Gastrocnemius medialis (tissue), 4 donors: Measurements from ENCODE around the gene LMOD2. TPM values are rescaled to one million over a fixed set of nuclear protein-coding genes. Genes with fewer than 3 reads are reported as not detected.

ENCODE experiments used
- ATAC-seq, 2 donors: fragments of 150-250 bp; one replicate each; pipeline ENCODE4 v1.9.1; 2016
- DNase-seq, 2 donors: peaks; one replicate each; pipeline ENCODE4 v3.0.0-alpha.2; 2019
- H3K27ac ChIP-seq, 4 donors: fragments of 200-600 bp; sonication (generic); 1 replicate in 1 of 4; 2 replicates in 3 of 4; pipeline ENCODE4 v1.5.1; 2016 to 2018; ENCODE audit warnings: mild to moderate bottlenecking in 2 of 4, moderate library complexity in 1 of 4
- H3K27me3 ChIP-seq, 3 donors: fragments of 200-600 bp; sonication (generic) in 2 of 3; 1 replicate in 1 of 3; 2 replicates in 2 of 3; pipeline versions ENCODE4 v1.5.1 to v1.6.0; 2016 to 2019; ENCODE audit warnings: mild to moderate bottlenecking in 1 of 3, moderate library complexity in 1 of 3
- H3K36me3 ChIP-seq, 2 donors: fragments of 200-600 bp; sonication (generic) in 1 of 2; one replicate each; pipeline ENCODE4 v1.5.1; 2017 to 2018
- H3K4me1 ChIP-seq, 2 donors: fragments of 200-600 bp; sonication (generic) in 1 of 2; one replicate each; pipeline ENCODE4 v1.5.1; 2016 to 2017; ENCODE audit warnings: mild to moderate bottlenecking in 2 of 2
- H3K4me3 ChIP-seq, 4 donors: fragments of 200-600 bp; sonication (generic) in 3 of 4; 1 replicate in 1 of 4; 2 replicates in 3 of 4; pipeline ENCODE4 v1.5.1; 2016 to 2019; ENCODE audit warnings: mild to moderate bottlenecking in 2 of 4
- H3K9me3 ChIP-seq, 3 donors: fragments of 200-600 bp; sonication (generic) in 2 of 3; 1 replicate in 1 of 3; 2 replicates in 2 of 3; pipeline ENCODE4 v1.5.1; 2016 to 2019
- CTCF ChIP-seq, 5 experiments: fragments of 450-650 bp in 3 of 5; fragments of 200-600 bp in 2 of 5; sonication (generic) in 2 of 5; IDR thresholded peaks in 4 of 5; conservative IDR thresholded peaks in 1 of 5; 1 replicate in 4 of 5; 2 replicates in 1 of 5; pipeline ENCODE4 v1.5.1; 2016 to 2019; ENCODE audit warnings: antibody characterized with exemption in 5 of 5, mild to moderate bottlenecking in 3 of 5, moderate library complexity in 3 of 5
- POLR2A ChIP-seq, 2 donors: fragments of 450-650 bp; IDR thresholded peaks; one replicate each; pipeline ENCODE4 v1.6.1; 2017; ENCODE audit warnings: antibody characterized with exemption in 2 of 2, mild to moderate bottlenecking in 2 of 2, moderate library complexity in 2 of 2
- in situ Hi-C, 4 donors: fragments of 200-750 bp; cut with MboI; loops; one replicate each; pipeline versions ENCODE4 v1.15.0 to v1.8.0; 2017; ENCODE audit warnings: low sequenced_read_pairs in 4 of 4
- intact Hi-C: fragments of 100-400 bp; cut with DNase I; formaldehyde crosslinking; loops from one replicate; pipeline ENCODE4 v1.15.1; 2023; ENCODE audit warnings: low total_unique reads
- total RNA-seq, 4 donors: library from RNA; depleted of rRNA; stranded (reverse); fragments of >200 nt; gene quantifications; one replicate each; pipeline versions ENCODE4 v1.1.0 to v1.2.3, GENCODE V29; 2016

The LMOD2 gene
- total RNA-seq, 4 donors from 2014 or later, result 150 to 518 (median 314) TPM

- H3K27me3 ChIP-seq, result no peaks in the 10 kb centered on the region
- H3K4me1 ChIP-seq, result peaks cover 31 to 47% of the 10 kb centered on the region in 2 donors
- ATAC-seq (peak in 1 of 2 donors; percentile 26), DNase-seq (no peak)
- H3K27ac ChIP-seq, result peak overlapping the region; percentile 91 to 93 (median 92)
- intact Hi-C loops (no loop called here), in situ Hi-C loops (no loop called here)
- H3K9me3 ChIP-seq, result no peaks in the 10 kb centered on the region
- peak overlapping the region in 1 of 4 donors; percentile 10 for H3K4me3 ChIP-seq
- peaks cover 2 to 6% of the 10 kb centered on the region in 2 donors for H3K36me3 ChIP-seq
- TF ChIP-seq CTCF (IDR thresholded peaks at IDR 0.05 in 4 of 5, conservative IDR thresholded peaks at IDR 0.05 in 1 of 5) (no peak), POLR2A (IDR thresholded peaks at IDR 0.05) (no peak)
Observed at GRCh38 chr7:123612024-123612423, 43.6 kb upstream of the LMOD2 start.

GRCh38 chr7:123615344-123615743 lies 40.3 kb upstream of the LMOD2 start:
- Histone ChIP-seq H3K27ac (peak overlapping the region; percentile 24 to 93 (median 32)), H3K27me3 (no peaks in the 10 kb centered on the region), H3K36me3 (peaks cover 2 to 11% of the 10 kb centered on the region in 2 donors), H3K4me1 (peaks cover 18 to 20% of the 10 kb centered on the region in 2 donors), H3K4me3 (no peak overlapping the region), H3K9me3 (no peaks in the 10 kb centered on the region)
- no peak for ATAC-seq
- intact Hi-C loops (no loop called here), in situ Hi-C loops (no loop called here)
- TF ChIP-seq POLR2A (IDR thresholded peaks at IDR 0.05) (no peak), CTCF (IDR thresholded peaks at IDR 0.05 in 4 of 5, conservative IDR thresholded peaks at IDR 0.05 in 1 of 5) (no peak)
- DNase-seq, result no peak

- no peaks in the 10 kb centered on the region for H3K9me3 ChIP-seq
- H3K4me3 ChIP-seq, result no peak overlapping the region
- peaks cover 12 to 15% of the 10 kb centered on the region in 2 donors for H3K4me1 ChIP-seq
- ATAC-seq, result no peak
- peak overlapping the region in 2 of 4 donors; percentile 24 to 93 for H3K27ac ChIP-seq
- peaks cover 2 to 11% of the 10 kb centered on the region in 2 donors for H3K36me3 ChIP-seq
- in situ Hi-C loops (no loop called here), intact Hi-C loops (no loop called here)
- DNase-seq, result no peak
- no peaks in the 10 kb centered on the region for H3K27me3 ChIP-seq
- TF ChIP-seq POLR2A (IDR thresholded peaks at IDR 0.05), result no peak
- TF ChIP-seq CTCF (IDR thresholded peaks at IDR 0.05 in 4 of 5, conservative IDR thresholded peaks at IDR 0.05 in 1 of 5), result no peak
Observed at GRCh38 chr7:123616223-123616622, 39.4 kb upstream of the LMOD2 start.

- Histone ChIP-seq H3K27ac (peak overlapping the region; percentile 82 to 93 (median 90)), H3K27me3 (no peaks in the 10 kb centered on the region), H3K36me3 (peaks cover 2 to 4% of the 10 kb centered on the region in 2 donors), H3K4me3 (no peak overlapping the region), H3K9me3 (no peaks in the 10 kb centered on the region), H3K4me1 (peaks cover 26 to 34% of the 10 kb centered on the region in 2 donors)
- intact Hi-C loops, result no loop called here
- no peak for TF ChIP-seq CTCF (IDR thresholded peaks at IDR 0.05 in 4 of 5, conservative IDR thresholded peaks at IDR 0.05 in 1 of 5)
- no peak for TF ChIP-seq POLR2A (IDR thresholded peaks at IDR 0.05)
- DNase-seq, result peak in 1 of 2 donors; percentile 38
- in situ Hi-C loops, result no loop called here
- peak; percentile 19 to 26 for ATAC-seq
Observed at GRCh38 chr7:123621707-123622106, 34.0 kb upstream of the LMOD2 start.
